ENCODE data around the gene SLC35E2B.

Gene SLC35E2B

GRCh38 chr1:1615256-1616044, 77.1 kb downstream of the SLC35E2B start, which contains the start of gene MIB2:
Gene MIB2 (plus strand): TSS chr1:1615500. CDS start chr1:1623453, 7,953 bp downstream.
- DNase-seq, result peak; percentile 76 to 98 (median 94)

- DNase-seq, result no peak
Measured at GRCh38 chr1:1614954-1615255, 77.7 kb downstream of the SLC35E2B start.

- DNase-seq, result peak in 27 of 56 donors; percentile 8 to 64 (median 33)
Measured at GRCh38 chr1:1614204-1614953, 78.2 kb downstream of the SLC35E2B start.

GRCh38 chr1:1613509-1614082, 79.0 kb downstream of the SLC35E2B start:
- no peak for DNase-seq

GRCh38 chr1:1612104-1612400, 80.5 kb downstream of the SLC35E2B start:
- DNase-seq, result no peak

- DNase-seq, result no peak
Measured at GRCh38 chr1:1610796-1611195, 81.8 kb downstream of the SLC35E2B start.

- no peak for DNase-seq
Measured at GRCh38 chr1:1609822-1610485, 82.6 kb downstream of the SLC35E2B start.

Data from nucleus accumbens (tissue), 56 donors.